Coronary artery (tissue), 2 donors: ENCODE results near the gene CCDC97.
"Not testable (repeated sequence)": the region's sequence is repeated elsewhere in the genome, so short reads cannot be mapped to it uniquely, and the experiment has no call there.

Experiments
- DNase-seq: peaks from one replicate; pipeline ENCODE4 v3.0.0-alpha.2; 2017; ENCODE audit warnings: low spot score
- H3K27ac ChIP-seq, 2 donors: fragments of 200-600 bp; sonication (generic); one replicate each; pipeline ENCODE4 v1.5.1; 2016 to 2019
- H3K4me3 ChIP-seq: fragments of 200-600 bp; sonication (generic); 2 replicates; pipeline ENCODE4 v1.5.1; 2016; ENCODE audit warnings: mild to moderate bottlenecking, moderate library complexity
- TF ChIP-seq, protein P1 (sequence below): fragments of 200-600 bp; sonication (generic); IDR thresholded peaks from one replicate; pipeline ENCODE4 v1.5.1; 2019; ENCODE audit warnings: antibody characterized with exemption

The CCDC97 gene

DNA sequence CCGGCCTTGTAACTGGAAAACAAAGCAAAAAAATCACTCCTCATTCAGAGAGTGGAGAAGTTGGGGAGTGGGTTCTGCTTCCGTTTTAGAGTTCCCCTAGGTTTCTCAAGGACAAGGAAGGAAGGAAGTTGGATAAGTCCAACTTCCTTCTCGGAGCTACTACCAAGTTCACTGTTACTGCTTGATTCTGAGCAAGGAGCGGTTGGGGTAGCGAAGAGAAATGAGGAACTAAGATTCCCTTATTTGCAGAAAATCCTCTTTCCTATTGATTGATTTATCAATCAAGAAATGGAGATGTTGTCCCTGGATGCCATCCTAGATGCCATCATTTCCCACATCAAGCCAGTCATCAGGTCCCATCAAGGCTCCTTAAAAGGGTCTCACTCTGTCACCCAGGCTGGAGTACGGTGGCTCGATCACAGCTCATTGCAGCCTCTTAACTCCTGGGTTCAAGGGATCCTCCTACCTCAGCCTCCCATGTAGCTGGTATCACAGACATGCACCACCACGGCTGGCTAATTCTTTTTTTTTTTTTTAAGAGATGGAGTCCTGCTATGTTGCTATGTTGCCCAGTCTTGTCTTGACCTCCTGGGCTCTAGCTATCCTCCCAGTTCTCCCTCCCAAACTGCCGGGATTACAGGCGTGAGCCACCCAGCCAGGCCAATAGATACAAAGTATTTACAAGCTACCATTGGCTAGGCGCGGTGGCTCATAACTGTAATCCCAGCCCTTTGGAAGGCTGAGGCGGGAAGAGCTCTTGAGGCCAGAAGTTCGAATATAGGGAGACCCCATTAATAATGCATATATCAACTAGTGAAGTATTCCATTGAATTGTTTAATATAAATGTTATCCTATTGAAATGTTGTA is 54.8 kb downstream of the CCDC97 start:
- DNase-seq = no peak
- TF ChIP-seq, protein P1, sequence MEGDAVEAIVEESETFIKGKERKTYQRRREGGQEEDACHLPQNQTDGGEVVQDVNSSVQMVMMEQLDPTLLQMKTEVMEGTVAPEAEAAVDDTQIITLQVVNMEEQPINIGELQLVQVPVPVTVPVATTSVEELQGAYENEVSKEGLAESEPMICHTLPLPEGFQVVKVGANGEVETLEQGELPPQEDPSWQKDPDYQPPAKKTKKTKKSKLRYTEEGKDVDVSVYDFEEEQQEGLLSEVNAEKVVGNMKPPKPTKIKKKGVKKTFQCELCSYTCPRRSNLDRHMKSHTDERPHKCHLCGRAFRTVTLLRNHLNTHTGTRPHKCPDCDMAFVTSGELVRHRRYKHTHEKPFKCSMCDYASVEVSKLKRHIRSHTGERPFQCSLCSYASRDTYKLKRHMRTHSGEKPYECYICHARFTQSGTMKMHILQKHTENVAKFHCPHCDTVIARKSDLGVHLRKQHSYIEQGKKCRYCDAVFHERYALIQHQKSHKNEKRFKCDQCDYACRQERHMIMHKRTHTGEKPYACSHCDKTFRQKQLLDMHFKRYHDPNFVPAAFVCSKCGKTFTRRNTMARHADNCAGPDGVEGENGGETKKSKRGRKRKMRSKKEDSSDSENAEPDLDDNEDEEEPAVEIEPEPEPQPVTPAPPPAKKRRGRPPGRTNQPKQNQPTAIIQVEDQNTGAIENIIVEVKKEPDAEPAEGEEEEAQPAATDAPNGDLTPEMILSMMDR = no peak
- H3K4me3 ChIP-seq = peak overlapping the region; percentile 86
- peak overlapping the region; percentile 98 to 99 for H3K27ac ChIP-seq

- no peak for DNase-seq
- Histone ChIP-seq H3K27ac (no peak overlapping the region), H3K4me3 (no peak overlapping the region)
- TF ChIP-seq, protein P1 = no peak
Observed at GRCh38 chr19:41366089-41366488, 56.1 kb downstream of the CCDC97 start.

GRCh38 chr19:41367848-41368301 is 57.9 kb downstream of the CCDC97 start:
- Histone ChIP-seq H3K27ac (no peak overlapping the region), H3K4me3 (no peak overlapping the region)
- TF ChIP-seq, protein P1 = no peak
- DNase-seq = no peak

GRCh38 chr19:41369769-41370168 is 59.8 kb downstream of the CCDC97 start:
- TF ChIP-seq, protein P1 = no peak
- Histone ChIP-seq H3K27ac (no peak overlapping the region), H3K4me3 (no peak overlapping the region)
- no peak for DNase-seq

GRCh38 chr19:41371119-41371518 is 61.1 kb downstream of the CCDC97 start:
- not testable (repeated sequence) for H3K4me3 ChIP-seq, DNase-seq, H3K27ac ChIP-seq

GRCh38 chr19:41371541-41371940 is 61.6 kb downstream of the CCDC97 start:
- Histone ChIP-seq H3K4me3 (no peak overlapping the region), H3K27ac (no peak overlapping the region)
- TF ChIP-seq, protein P1 = no peak
- DNase-seq = no peak

- no peak overlapping the region for H3K4me3 ChIP-seq
- no peak overlapping the region for H3K27ac ChIP-seq
- DNase-seq = no peak
- TF ChIP-seq, protein P1 = no peak
Observed at GRCh38 chr19:41372501-41372900, 62.5 kb downstream of the CCDC97 start.
